Cardiac fibroblast (primary cell): Measurements from ENCODE around the gene PTGES.

Experiments
- DNase-seq, 2 donors: peaks; one replicate each; pipeline versions ENCODE4 v3.0.0 to v3.0.0-alpha.2; 2010; ENCODE audit warnings: low read depth in 2 of 2
- H3K4me3 ChIP-seq, 2 donors: replicated peaks in 1 of 2; 1 replicate in 1 of 2; 2 replicates in 1 of 2; pipeline ENCODE4 v1.5.1; 2011; ENCODE audit warnings: low read depth in 2 of 2, low read length in 2 of 2, mild to moderate bottlenecking in 2 of 2, moderate library complexity in 1 of 2
- CTCF ChIP-seq: IDR thresholded peaks from one replicate; pipeline ENCODE4 v1.5.1; 2011; ENCODE audit warnings: low read depth, mild to moderate bottlenecking, low read length, inconsistent platforms

Gene PTGES

GRCh38 chr9:129709438-129710168 is 43.2 kb downstream of the PTGES start:
- TF ChIP-seq CTCF = no peak
- H3K4me3 ChIP-seq = no peak overlapping the region
- DNase-seq = no peak

- H3K4me3 ChIP-seq = no peak overlapping the region
- DNase-seq = no peak
- no peak for TF ChIP-seq CTCF
These were observed 44.0 kb downstream of the PTGES start for GRCh38 chr9:129708793-129709192.

GRCh38 chr9:129704807-129705206 is 48.0 kb downstream of the PTGES start:
- TF ChIP-seq CTCF = no peak
- no peak for DNase-seq
- H3K4me3 ChIP-seq = no peak overlapping the region

- TF ChIP-seq CTCF = no peak
- H3K4me3 ChIP-seq = no peak overlapping the region
- DNase-seq = no peak
These were observed 49.0 kb downstream of the PTGES start for GRCh38 chr9:129703667-129704355.

GRCh38 chr9:129702589-129703520 is 50.0 kb downstream of the PTGES start:
- no peak overlapping the region for H3K4me3 ChIP-seq
- TF ChIP-seq CTCF = no peak
- DNase-seq = peak; percentile 36 to 50

- no peak overlapping the region for H3K4me3 ChIP-seq
- TF ChIP-seq CTCF = no peak
- no peak for DNase-seq
These were observed 51.3 kb downstream of the PTGES start for GRCh38 chr9:129701549-129701948.
